HCT116 (cell line): ENCODE results near the gene LHX2. TPM values are rescaled to one million over a fixed set of nuclear protein-coding genes. Genes with fewer than 3 reads are reported as not detected.

Experiments
- ATAC-seq: fragments of 200-7000 bp; cut with Tn5 transposase; 2 replicates; pipeline ENCODE4 v1.9.1; 2020; ENCODE audit warnings: mild to moderate bottlenecking, moderate library complexity
- BruUV-seq: library from RNA; stranded (reverse); fragments of 400-500 nt; replicated peaks from 2 replicates; lab custom pipeline; 2021; lab: Mats Ljungman, UMichigan
- CTCF ChIA-PET: fragments of 300-600 bp; sonication (Branson Sonifier 250); formaldehyde crosslinking; loops from one replicate; lab custom pipeline; 2021; ENCODE audit warnings: antibody characterized with exemption; lab: Charles Lee
- POLR2A ChIA-PET: fragments of 300-600, 350-600 bp; sonication (Branson Sonifier 250); formaldehyde crosslinking; loops from one replicate; lab custom pipeline; 2021; ENCODE audit warnings: antibody characterized with exemption; lab: Charles Lee
- RAD21 ChIA-PET, 2 experiments: fragments of 300-600 bp; sonication (Branson Sonifier 250); formaldehyde crosslinking; loops; one replicate each; lab custom pipeline; 2023; ENCODE audit warnings: low total read pairs in 2 of 2; ENCODE audit not compliant: uncharacterized antibody in 2 of 2, unreplicated experiment in 2 of 2, low non-redundant PET in 1 of 2; lab: Charles Lee
- DNase-seq: peaks from one replicate; pipeline ENCODE4 v3.0.0-alpha.2; 2010; ENCODE audit warnings: low read depth, low spot score
- H2AFZ ChIP-seq: fragments of 200-600 bp; shearing (Covaris generic), sonication (generic); 2 replicates; pipeline ENCODE4 v1.6.1; 2017; ENCODE audit warnings: low read depth, mixed run types, mixed read lengths, antibody characterized with exemption, low read length; ENCODE audit not compliant: poor library complexity, severe bottlenecking
- H3K27ac ChIP-seq: 2 replicates; pipeline ENCODE4 v1.5.1; 2012; ENCODE audit warnings: low read depth, low read length
- H3K27me3 ChIP-seq: fragments of 200-600 bp; sonication (generic); 2 replicates; pipeline ENCODE4 v1.6.1; 2016; ENCODE audit warnings: mixed run types, low read length, mixed read lengths; ENCODE audit not compliant: insufficient read depth
- H3K36me3 ChIP-seq, 2 experiments: fragments of 200-500 bp in 1 of 2; fragments of 200-600 bp in 1 of 2; sonication (Bioruptor generic) in 1 of 2; sonication (generic) in 1 of 2; 2 replicates each; pipeline versions ENCODE4 v1.5.1 to v1.6.1; 2014 to 2016; ENCODE audit warnings: low read length in 2 of 2, inconsistent platforms in 1 of 2, mixed read lengths in 1 of 2, mixed run types in 1 of 2; ENCODE audit not compliant: insufficient read depth in 2 of 2, control insufficient read depth in 1 of 2
- H3K4me1 ChIP-seq, 2 experiments: fragments of 200-600 bp in 1 of 2; sonication (generic) in 1 of 2; 2 replicates each; pipeline versions ENCODE4 v1.5.1 to v1.6.1; 2012 to 2017; ENCODE audit warnings: low read length in 2 of 2, inconsistent platforms in 1 of 2, mild to moderate bottlenecking in 1 of 2, mixed read lengths in 1 of 2, mixed run types in 1 of 2, moderate library complexity in 1 of 2; ENCODE audit not compliant: insufficient read depth in 2 of 2, control insufficient read depth in 1 of 2
- H3K4me2 ChIP-seq: fragments of 200-600 bp; sonication (generic); 2 replicates; pipeline ENCODE4 v1.6.1; 2017; ENCODE audit warnings: mixed run types, low read length, mixed read lengths
- H3K4me3 ChIP-seq, 2 experiments: fragments of 200-600 bp in 1 of 2; sonication (generic) in 1 of 2; replicated peaks in 1 of 2; 2 replicates each; pipeline ENCODE4 v1.5.1; 2011 to 2016; ENCODE audit warnings: low read length in 2 of 2, control low read depth in 1 of 2, low read depth in 1 of 2, mild to moderate bottlenecking in 1 of 2, mixed read lengths in 1 of 2, mixed run types in 1 of 2
- H3K79me2 ChIP-seq: fragments of 200-600 bp; sonication (generic); 2 replicates; pipeline ENCODE4 v1.6.1; 2017; ENCODE audit warnings: mild to moderate bottlenecking, mixed run types, low read length, moderate library complexity, mixed read lengths; ENCODE audit not compliant: insufficient read depth
- H3K9ac ChIP-seq: fragments of 200-600 bp; sonication (generic); 2 replicates; pipeline ENCODE4 v1.6.1; 2016; ENCODE audit warnings: low read length, mixed read lengths
- H3K9me2 ChIP-seq: fragments of 200-600 bp; sonication (generic), shearing (Covaris generic); 2 replicates; pipeline ENCODE4 v1.6.1; 2017; ENCODE audit warnings: mixed run types, mild to moderate bottlenecking, moderate library complexity; ENCODE audit not compliant: insufficient read depth
- H3K9me3 ChIP-seq, 2 experiments: fragments of 200-500 bp in 1 of 2; fragments of 200-600 bp in 1 of 2; sonication (Bioruptor generic) in 1 of 2; sonication (generic) in 1 of 2; 2 replicates each; pipeline ENCODE4 v1.6.1; 2014 to 2017; ENCODE audit warnings: low read length in 2 of 2, mixed read lengths in 2 of 2, inconsistent platforms in 1 of 2, low read depth in 1 of 2, mild to moderate bottlenecking in 1 of 2, mixed run types in 1 of 2, moderate library complexity in 1 of 2; ENCODE audit not compliant: control insufficient read depth in 1 of 2, insufficient read depth in 1 of 2
- H4K20me1 ChIP-seq: fragments of 200-600 bp; sonication (generic), shearing (Covaris generic); 2 replicates; pipeline ENCODE4 v1.6.1; 2017; ENCODE audit warnings: mixed run types, mild to moderate bottlenecking, moderate library complexity; ENCODE audit not compliant: insufficient read depth
- CBX3 ChIP-seq: IDR thresholded peaks from 2 replicates; pipeline ENCODE4 v1.6.1; 2012; ENCODE audit warnings: low read depth
- EZH2 ChIP-seq: fragments of 200-600 bp; sonication (generic); IDR thresholded peaks from 2 replicates; pipeline ENCODE4 v1.6.1; 2017; ENCODE audit warnings: antibody characterized with exemption, mixed run types
- EZH2phosphoT487 ChIP-seq: fragments of 200-600 bp; IDR thresholded peaks from 2 replicates; pipeline ENCODE4 v1.6.1; 2018; ENCODE audit warnings: antibody characterized with exemption, borderline replicate concordance
- FOSL1 ChIP-seq: IDR thresholded peaks from 2 replicates; pipeline ENCODE4 v1.6.1; 2012; ENCODE audit warnings: low read depth
- POLR2A ChIP-seq: IDR thresholded peaks from 2 replicates; pipeline ENCODE4 v1.7.0; 2011; ENCODE audit warnings: borderline replicate concordance; ENCODE audit not compliant: insufficient read depth, insufficient read length; ENCODE audit errors: extremely low read depth
- POLR2AphosphoS5 ChIP-seq: IDR thresholded peaks from 2 replicates; pipeline ENCODE4 v1.6.1; 2011; ENCODE audit warnings: mild to moderate bottlenecking, low read depth, low read length, moderate library complexity
- SP1 ChIP-seq: IDR thresholded peaks from 2 replicates; pipeline ENCODE4 v1.6.1; 2012; ENCODE audit warnings: low read depth
- TCF7L2 ChIP-seq: IDR thresholded peaks from 2 replicates; pipeline ENCODE4 v1.7.0; 2011; ENCODE audit warnings: borderline replicate concordance, inconsistent platforms; ENCODE audit not compliant: insufficient read depth, insufficient read length; ENCODE audit errors: extremely low read depth
- intact Hi-C: fragments of 100-400 bp; cut with micrococcal nuclease; formaldehyde crosslinking; loops from 2 replicates; pipeline ENCODE4 v1.10.0; 2022
- total RNA-seq: library from RNA; stranded (reverse); gene quantifications from one replicate; pipeline ENCODE4 v1.2.1, GENCODE V29; 2021; ENCODE audit not compliant: unreplicated experiment
- TF ChIP-seq, protein P1 (sequence below): IDR thresholded peaks from 2 replicates; pipeline ENCODE4 v1.6.1; 2012
- TF ChIP-seq, protein P2 (sequence below), 3 experiments: fragments of 200-600 bp in 1 of 3; sonication (generic) in 1 of 3; IDR thresholded peaks in 2 of 3; conservative IDR thresholded peaks in 1 of 3; 2 replicates each; pipeline ENCODE4 v1.5.1; 2012 to 2017; ENCODE audit warnings: low read depth in 2 of 3, low read length in 2 of 3, antibody characterized with exemption in 1 of 3, borderline replicate concordance in 1 of 3, control low read depth in 1 of 3, mild to moderate bottlenecking in 1 of 3, mixed read lengths in 1 of 3, mixed run types in 1 of 3, moderate library complexity in 1 of 3; ENCODE audit not compliant: insufficient read depth in 1 of 3
- TF ChIP-seq, protein P3 (sequence below): IDR thresholded peaks from 2 replicates; pipeline ENCODE4 v1.6.1; 2012; ENCODE audit warnings: low read depth
- TF ChIP-seq, protein P4 (sequence below): IDR thresholded peaks from 2 replicates; pipeline ENCODE4 v1.6.1; 2012

The LHX2 gene
- total RNA-seq, 1 experiment from 2014 or later, result 10.2 TPM

DNA sequence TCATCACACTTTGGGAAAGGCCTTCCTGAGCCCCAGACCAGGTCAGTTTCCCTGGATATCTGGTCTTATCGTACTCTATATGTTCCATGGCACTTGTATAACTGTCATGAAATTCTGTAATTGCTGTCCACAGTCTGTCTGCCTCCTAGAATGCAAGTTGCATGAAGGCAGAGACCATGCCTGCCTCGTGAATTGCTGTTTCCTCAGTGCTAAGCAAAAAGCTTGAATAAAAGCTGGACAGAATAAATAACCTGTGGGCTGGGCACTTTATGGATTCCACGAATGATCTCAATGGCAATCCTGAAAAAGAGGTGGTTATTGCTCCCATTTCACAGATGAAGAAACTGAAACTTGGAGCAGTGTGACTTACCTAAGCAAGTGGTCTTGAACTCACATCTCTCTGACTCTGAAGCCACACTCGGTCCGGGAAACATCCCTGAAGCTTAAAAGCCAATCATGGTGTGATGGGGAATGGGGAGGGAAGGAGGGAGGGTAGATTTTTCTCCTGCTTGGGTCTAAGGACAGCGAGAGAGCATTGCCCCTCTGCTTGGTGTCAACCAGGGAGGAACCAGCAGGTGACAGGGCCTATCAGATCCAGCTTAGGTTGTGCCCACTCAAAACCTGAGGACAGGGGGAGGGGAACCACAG, 13.2 kb upstream of the LHX2 start:
- H3K27me3 ChIP-seq, result peaks cover 54% of the 10 kb centered on the region
- H3K9me3 ChIP-seq, result no peaks in the 10 kb centered on the region
- ATAC-seq, result no peak
- no peaks in the 10 kb centered on the region for H3K9me2 ChIP-seq
- CTCF ChIA-PET, result no interaction called here
- H3K36me3 ChIP-seq, result no peaks in the 10 kb centered on the region
- no peak overlapping the region for H3K4me2 ChIP-seq
- intact Hi-C loops, result no loop called here
- DNase-seq, result no peak
- peaks cover 0 to 3% of the 10 kb centered on the region in 2 experiments; a peak in 1 of 4 replicates for H3K4me1 ChIP-seq
- TF ChIP-seq, protein P1, sequence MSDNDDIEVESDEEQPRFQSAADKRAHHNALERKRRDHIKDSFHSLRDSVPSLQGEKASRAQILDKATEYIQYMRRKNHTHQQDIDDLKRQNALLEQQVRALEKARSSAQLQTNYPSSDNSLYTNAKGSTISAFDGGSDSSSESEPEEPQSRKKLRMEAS, result no peak
- TF ChIP-seq, protein P2, sequence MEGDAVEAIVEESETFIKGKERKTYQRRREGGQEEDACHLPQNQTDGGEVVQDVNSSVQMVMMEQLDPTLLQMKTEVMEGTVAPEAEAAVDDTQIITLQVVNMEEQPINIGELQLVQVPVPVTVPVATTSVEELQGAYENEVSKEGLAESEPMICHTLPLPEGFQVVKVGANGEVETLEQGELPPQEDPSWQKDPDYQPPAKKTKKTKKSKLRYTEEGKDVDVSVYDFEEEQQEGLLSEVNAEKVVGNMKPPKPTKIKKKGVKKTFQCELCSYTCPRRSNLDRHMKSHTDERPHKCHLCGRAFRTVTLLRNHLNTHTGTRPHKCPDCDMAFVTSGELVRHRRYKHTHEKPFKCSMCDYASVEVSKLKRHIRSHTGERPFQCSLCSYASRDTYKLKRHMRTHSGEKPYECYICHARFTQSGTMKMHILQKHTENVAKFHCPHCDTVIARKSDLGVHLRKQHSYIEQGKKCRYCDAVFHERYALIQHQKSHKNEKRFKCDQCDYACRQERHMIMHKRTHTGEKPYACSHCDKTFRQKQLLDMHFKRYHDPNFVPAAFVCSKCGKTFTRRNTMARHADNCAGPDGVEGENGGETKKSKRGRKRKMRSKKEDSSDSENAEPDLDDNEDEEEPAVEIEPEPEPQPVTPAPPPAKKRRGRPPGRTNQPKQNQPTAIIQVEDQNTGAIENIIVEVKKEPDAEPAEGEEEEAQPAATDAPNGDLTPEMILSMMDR (IDR thresholded peaks at IDR 0.05 in 2 of 3, conservative IDR thresholded peaks at IDR 0.05 in 1 of 3; ENCODE audit: borderline replicate concordance in 1 of 3, insufficient read depth in 1 of 3, low read depth in 2 of 3, low read length in 2 of 3), result no peak
- TF ChIP-seq TCF7L2, result no peak
- no peak for TF ChIP-seq CBX3
- TF ChIP-seq, all 23 proteins: peak for 0
- Histone ChIP-seq H2AFZ (no peak overlapping the region), H3K27ac (no peak overlapping the region), H3K4me3 (no peak overlapping the region), H3K9ac (no peak overlapping the region), H4K20me1 (no peaks in the 10 kb centered on the region), H3K79me2 (no peaks in the 10 kb centered on the region)
- ChIA-PET POLR2A (no interaction called here), RAD21 (no interaction called here)
- BruUV-seq, result no TSS peak

DNA sequence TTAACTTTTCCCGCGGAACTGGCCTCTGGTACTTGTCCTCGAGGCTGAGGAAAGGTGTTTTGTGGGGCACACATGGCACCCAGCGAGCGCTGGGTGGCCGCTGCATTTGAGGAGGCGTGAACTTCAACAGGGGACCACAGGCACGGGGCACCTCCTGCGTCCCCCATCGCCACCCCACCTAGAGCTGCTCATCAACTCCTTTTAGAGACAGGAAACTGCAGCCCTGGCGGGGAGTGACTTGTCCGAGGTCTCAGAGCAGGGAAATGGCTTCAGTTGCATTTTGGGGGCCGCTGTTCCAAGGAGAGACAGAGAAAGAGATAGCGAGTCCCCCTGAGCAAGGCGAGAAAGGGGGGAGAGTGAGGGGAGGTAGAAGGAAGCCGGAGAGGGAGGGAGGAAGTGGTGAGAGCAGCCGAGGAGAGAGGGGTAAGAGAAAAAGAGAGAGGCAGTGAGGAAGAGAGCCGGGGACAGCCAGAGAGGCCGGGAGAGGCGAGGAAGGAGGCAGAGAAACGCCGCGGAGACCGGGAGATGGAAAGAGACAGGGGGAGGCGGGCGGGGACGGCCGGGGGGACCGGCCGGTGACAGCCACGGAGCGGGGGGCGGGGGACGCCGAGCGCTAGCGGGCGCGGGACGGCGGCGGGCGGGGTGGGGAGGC, 12.5 kb upstream of the LHX2 start:
- ChIA-PET CTCF (no interaction called here), POLR2A (no interaction called here), RAD21 (no interaction called here)
- DNase-seq (no peak), ATAC-seq (peak; percentile 9; the same call in 1 of the 2 replicates)
- Histone ChIP-seq H3K4me1 (peaks cover 0 to 3% of the 10 kb centered on the region in 2 experiments; a peak in 1 of 4 replicates), H3K4me2 (peak overlapping the region; percentile 41), H3K4me3 (no peak overlapping the region), H2AFZ (peak overlapping the region; percentile 35), H4K20me1 (no peaks in the 10 kb centered on the region), H3K9me3 (no peaks in the 10 kb centered on the region), H3K27me3 (peaks cover 58% of the 10 kb centered on the region), H3K79me2 (no peaks in the 10 kb centered on the region), H3K9me2 (no peaks in the 10 kb centered on the region), H3K36me3 (no peaks in the 10 kb centered on the region), H3K9ac (no peak overlapping the region), H3K27ac (no peak overlapping the region)
- intact Hi-C loops, result no loop called here
- no TSS peak for BruUV-seq
- TF ChIP-seq EZH2, result no peak
- TF ChIP-seq POLR2AphosphoS5, result no peak
- no peak for TF ChIP-seq CBX3
- TF ChIP-seq, protein P3, sequence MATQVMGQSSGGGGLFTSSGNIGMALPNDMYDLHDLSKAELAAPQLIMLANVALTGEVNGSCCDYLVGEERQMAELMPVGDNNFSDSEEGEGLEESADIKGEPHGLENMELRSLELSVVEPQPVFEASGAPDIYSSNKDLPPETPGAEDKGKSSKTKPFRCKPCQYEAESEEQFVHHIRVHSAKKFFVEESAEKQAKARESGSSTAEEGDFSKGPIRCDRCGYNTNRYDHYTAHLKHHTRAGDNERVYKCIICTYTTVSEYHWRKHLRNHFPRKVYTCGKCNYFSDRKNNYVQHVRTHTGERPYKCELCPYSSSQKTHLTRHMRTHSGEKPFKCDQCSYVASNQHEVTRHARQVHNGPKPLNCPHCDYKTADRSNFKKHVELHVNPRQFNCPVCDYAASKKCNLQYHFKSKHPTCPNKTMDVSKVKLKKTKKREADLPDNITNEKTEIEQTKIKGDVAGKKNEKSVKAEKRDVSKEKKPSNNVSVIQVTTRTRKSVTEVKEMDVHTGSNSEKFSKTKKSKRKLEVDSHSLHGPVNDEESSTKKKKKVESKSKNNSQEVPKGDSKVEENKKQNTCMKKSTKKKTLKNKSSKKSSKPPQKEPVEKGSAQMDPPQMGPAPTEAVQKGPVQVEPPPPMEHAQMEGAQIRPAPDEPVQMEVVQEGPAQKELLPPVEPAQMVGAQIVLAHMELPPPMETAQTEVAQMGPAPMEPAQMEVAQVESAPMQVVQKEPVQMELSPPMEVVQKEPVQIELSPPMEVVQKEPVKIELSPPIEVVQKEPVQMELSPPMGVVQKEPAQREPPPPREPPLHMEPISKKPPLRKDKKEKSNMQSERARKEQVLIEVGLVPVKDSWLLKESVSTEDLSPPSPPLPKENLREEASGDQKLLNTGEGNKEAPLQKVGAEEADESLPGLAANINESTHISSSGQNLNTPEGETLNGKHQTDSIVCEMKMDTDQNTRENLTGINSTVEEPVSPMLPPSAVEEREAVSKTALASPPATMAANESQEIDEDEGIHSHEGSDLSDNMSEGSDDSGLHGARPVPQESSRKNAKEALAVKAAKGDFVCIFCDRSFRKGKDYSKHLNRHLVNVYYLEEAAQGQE, result no peak
- no peak for TF ChIP-seq FOSL1
- TF ChIP-seq, protein P1, result no peak
- TF ChIP-seq EZH2phosphoT487, result no peak
- TF ChIP-seq, protein P4, sequence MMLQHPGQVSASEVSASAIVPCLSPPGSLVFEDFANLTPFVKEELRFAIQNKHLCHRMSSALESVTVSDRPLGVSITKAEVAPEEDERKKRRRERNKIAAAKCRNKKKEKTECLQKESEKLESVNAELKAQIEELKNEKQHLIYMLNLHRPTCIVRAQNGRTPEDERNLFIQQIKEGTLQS, result no peak
- TF ChIP-seq POLR2A, result no peak
- TF ChIP-seq SP1, result no peak
